ENCODE data around the gene PICALM. TPM values are rescaled to one million over a fixed set of nuclear protein-coding genes. Genes with fewer than 3 reads are reported as not detected.
"Not testable (repeated sequence)": the region's sequence is repeated elsewhere in the genome, so short reads cannot be mapped to it uniquely, and the experiment has no call there.

Gene PICALM
- total RNA-seq = 126 TPM
- long read RNA-seq, partial matches to known transcripts = 4 of 24 reads
- long read RNA-seq, other reads (novel, unspliced or antisense) = 16 of 24 reads

- peak; percentile 98 for ATAC-seq
- intact Hi-C loops (cut with DNase I) = loop anchor here (1.0 to 10.0 kb wide), 4 partner anchors 27 to 414 kb away; no protein-coding TSS in a partner anchor
- DNase-seq (ENCODE audit: missing footprints) = peak; percentile 99
Measured at GRCh38 chr11:86068951-86069407, at the start of gene PICALM. PICALM (minus strand) TSS chr11:86069084; CDS start chr11:86068780, 304 bp downstream.

- ATAC-seq (no peak), DNase-seq (ENCODE audit: missing footprints) (no peak)
- intact Hi-C loops (cut with DNase I) = no loop called here
Measured at GRCh38 chr11:86118253-86118652, 49.4 kb upstream of the PICALM start.

- intact Hi-C loops (cut with DNase I) = no loop called here
- ATAC-seq = no peak
- no peak for DNase-seq (ENCODE audit: missing footprints)
Measured at GRCh38 chr11:86117712-86118063, 48.8 kb upstream of the PICALM start.

- ATAC-seq = no peak
- intact Hi-C loops (cut with DNase I) = no loop called here
Measured at GRCh38 chr11:86117001-86117711, 48.3 kb upstream of the PICALM start.

GRCh38 chr11:86116386-86116726 is 47.5 kb upstream of the PICALM start:
- no peak for ATAC-seq
- intact Hi-C loops (cut with DNase I) = no loop called here

More at GRCh38 chr11:86117001-86117711, 48.3 kb upstream of the PICALM start:
- no peak for DNase-seq (ENCODE audit: missing footprints)

GRCh38 chr11:86115542-86116385 is 46.9 kb upstream of the PICALM start:
- DNase-seq (ENCODE audit: missing footprints) = no peak
- ATAC-seq = no peak
- intact Hi-C loops (cut with DNase I) = no loop called here

More at GRCh38 chr11:86116386-86116726, 47.5 kb upstream of the PICALM start:
- no peak for DNase-seq (ENCODE audit: missing footprints)

- intact Hi-C loops (cut with DNase I) = no loop called here
- ATAC-seq (no peak), DNase-seq (ENCODE audit: missing footprints) (no peak)
Measured at GRCh38 chr11:86108890-86109638, 40.2 kb upstream of the PICALM start.

GRCh38 chr11:86108191-86108590 is 39.3 kb upstream of the PICALM start:
- intact Hi-C loops (cut with DNase I) = no loop called here
- ATAC-seq = no peak
- no peak for DNase-seq (ENCODE audit: missing footprints)

GRCh38 chr11:86106916-86107315 is 38.0 kb upstream of the PICALM start:
- DNase-seq (ENCODE audit: missing footprints) (no peak), ATAC-seq (no peak)
- intact Hi-C loops (cut with DNase I) = no loop called here

- intact Hi-C loops (cut with DNase I); ATAC-seq; DNase-seq (ENCODE audit: missing footprints): not testable (repeated sequence)
Measured at GRCh38 chr11:86106031-86106430, 37.1 kb upstream of the PICALM start.

GRCh38 chr11:86105601-86106000 is 36.7 kb upstream of the PICALM start:
- ATAC-seq; intact Hi-C loops (cut with DNase I); DNase-seq (ENCODE audit: missing footprints): not testable (repeated sequence)

- ATAC-seq (no peak), DNase-seq (ENCODE audit: missing footprints) (no peak)
- intact Hi-C loops (cut with DNase I) = no loop called here
Measured at GRCh38 chr11:86103808-86104207, 34.9 kb upstream of the PICALM start.

- no peak for ATAC-seq
- intact Hi-C loops (cut with DNase I) = no loop called here
- DNase-seq (ENCODE audit: missing footprints) = no peak
Measured at GRCh38 chr11:86101941-86102407, 33.1 kb upstream of the PICALM start.

GRCh38 chr11:86101493-86101892 is 32.6 kb upstream of the PICALM start:
- ATAC-seq (no peak), DNase-seq (ENCODE audit: missing footprints) (no peak)
- intact Hi-C loops (cut with DNase I) = no loop called here

- no peak for DNase-seq (ENCODE audit: missing footprints)
- no peak for ATAC-seq
- intact Hi-C loops (cut with DNase I) = no loop called here
Measured at GRCh38 chr11:86099874-86100273, 31.0 kb upstream of the PICALM start.

- ATAC-seq = no peak
- no peak for DNase-seq (ENCODE audit: missing footprints)
- intact Hi-C loops (cut with DNase I) = no loop called here
Measured at GRCh38 chr11:86097980-86098379, 29.1 kb upstream of the PICALM start.

- DNase-seq (ENCODE audit: missing footprints) (no peak), ATAC-seq (no peak)
- intact Hi-C loops (cut with DNase I) = no loop called here
Measured at GRCh38 chr11:86091566-86091965, 22.7 kb upstream of the PICALM start.

GRCh38 chr11:86091086-86091485 is 22.2 kb upstream of the PICALM start:
- DNase-seq (ENCODE audit: missing footprints) (no peak), ATAC-seq (no peak)
- intact Hi-C loops (cut with DNase I) = no loop called here

- DNase-seq (ENCODE audit: missing footprints) (no peak), ATAC-seq (no peak)
- intact Hi-C loops (cut with DNase I) = no loop called here
Measured at GRCh38 chr11:86089659-86090058, 20.8 kb upstream of the PICALM start.

Data from Right ventricle myocardium inferior (tissue), 1 donor.